Measurements from ENCODE around the gene KMT5C.

DNA sequence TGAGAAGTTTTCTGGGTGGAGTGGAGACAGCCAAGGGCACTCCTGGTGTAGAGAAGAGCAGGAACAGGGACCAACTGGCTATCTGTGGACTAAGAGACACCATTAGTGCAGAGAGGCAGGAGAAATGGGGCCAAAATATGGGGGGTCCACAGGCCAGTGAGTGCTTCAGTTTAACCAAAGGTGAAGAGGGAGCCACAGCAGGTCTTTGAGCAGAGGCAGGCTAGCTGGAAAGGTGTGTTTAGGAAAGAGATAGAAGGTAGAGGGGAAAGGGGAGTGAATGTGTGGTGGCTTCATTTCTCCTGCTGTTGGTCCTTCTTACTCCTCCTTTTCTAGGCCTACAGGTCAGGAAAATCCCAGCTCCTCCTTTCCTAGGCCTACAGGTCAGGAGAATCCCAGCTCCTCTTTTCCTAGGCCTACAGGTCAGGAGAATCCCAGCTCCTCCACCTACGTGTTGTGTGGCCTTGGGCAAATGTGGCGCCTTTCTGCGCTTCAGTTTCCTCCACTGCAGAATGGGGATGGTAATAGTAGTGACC is 42.9 kb downstream of the KMT5C start:
- no peak for TF ChIP-seq YY1 (IDR thresholded peaks at IDR 0.05; ENCODE audit: insufficient read depth, insufficient read length)
- TF ChIP-seq SUZ12 (IDR thresholded peaks at IDR 0.05; ENCODE audit: extremely low read depth, insufficient read depth, insufficient read length) = no peak
- no peak for TF ChIP-seq ZNF274 (IDR thresholded peaks at IDR 0.05; ENCODE audit: low read depth, low read length)

Measured in NT2/D1 (cell line).